Keratinocyte (primary cell): ENCODE results near the gene LRRC3C. TPM values are rescaled to one million over a fixed set of nuclear protein-coding genes. Genes with fewer than 3 reads are reported as not detected.

Source experiments
- DNase-seq: peaks from one replicate; pipeline ENCODE4 v3.0.0-alpha.2; 2011; ENCODE audit warnings: low read depth, missing footprints, low spot score
- FAIRE-seq: peaks from 2 replicates; lab custom pipeline; 2011; peaks lifted over from hg19 to GRCh38; lab: Jason Lieb, UNC
- H2AFZ ChIP-seq: 2 replicates; pipeline ENCODE4 v1.6.0; 2012; ENCODE audit warnings: low read length, control low read depth, inconsistent platforms; ENCODE audit not compliant: control insufficient read depth
- H3K27ac ChIP-seq: 2 replicates; pipeline ENCODE4 v1.5.1; 2011; ENCODE audit warnings: low read length; ENCODE audit not compliant: control insufficient read depth, insufficient read depth
- H3K27me3 ChIP-seq: 3 replicates; pipeline ENCODE4 v1.6.0; 2011; ENCODE audit warnings: low read length; ENCODE audit not compliant: control insufficient read depth, insufficient read depth; ENCODE audit errors: extremely low read depth
- H3K36me3 ChIP-seq, 2 experiments: 2 replicates in 1 of 2; 3 replicates in 1 of 2; pipeline ENCODE4 v1.5.1; 2011; ENCODE audit warnings: low read length in 2 of 2, mild to moderate bottlenecking in 1 of 2; ENCODE audit not compliant: control insufficient read depth in 2 of 2, insufficient read depth in 2 of 2; ENCODE audit errors: extremely low read depth in 1 of 2
- H3K4me1 ChIP-seq: 3 replicates; pipeline ENCODE4 v1.5.1; 2011; ENCODE audit warnings: low read length; ENCODE audit not compliant: control insufficient read depth, insufficient read depth; ENCODE audit errors: extremely low read depth
- H3K4me2 ChIP-seq: 3 replicates; pipeline ENCODE4 v1.6.0; 2011; ENCODE audit warnings: low read depth, low read length; ENCODE audit not compliant: control insufficient read depth, insufficient read depth; ENCODE audit errors: extremely low read depth
- H3K4me3 ChIP-seq, 3 experiments: fragments of 200-600 bp in 1 of 3; sonication (generic) in 1 of 3; 2 replicates in 2 of 3; 3 replicates in 1 of 3; pipeline ENCODE4 v1.5.1; 2011 to 2016; ENCODE audit warnings: low read length in 3 of 3, mild to moderate bottlenecking in 3 of 3, control low read depth in 2 of 3, inconsistent platforms in 1 of 3, low read depth in 1 of 3, mixed read lengths in 1 of 3, mixed run types in 1 of 3, moderate library complexity in 1 of 3; ENCODE audit not compliant: control insufficient read depth in 2 of 3, insufficient read depth in 2 of 3; ENCODE audit errors: extremely low read depth in 1 of 3
- H3K79me2 ChIP-seq: 2 replicates; pipeline ENCODE4 v1.6.0; 2012; ENCODE audit warnings: low read length; ENCODE audit not compliant: control insufficient read depth, insufficient read depth
- H3K9ac ChIP-seq: 3 replicates; pipeline ENCODE4 v1.6.0; 2011; ENCODE audit warnings: low read length; ENCODE audit not compliant: control insufficient read depth, insufficient read depth; ENCODE audit errors: extremely low read depth
- H3K9me1 ChIP-seq: 3 replicates; pipeline ENCODE4 v1.6.0; 2011; ENCODE audit warnings: low read length; ENCODE audit not compliant: control insufficient read depth, insufficient read depth; ENCODE audit errors: extremely low read depth
- H3K9me3 ChIP-seq: 2 replicates; pipeline ENCODE4 v1.5.1; 2012; ENCODE audit warnings: low read depth, low read length; ENCODE audit not compliant: control insufficient read depth
- H4K20me1 ChIP-seq: 3 replicates; pipeline ENCODE4 v1.6.0; 2011; ENCODE audit warnings: low read length; ENCODE audit not compliant: control insufficient read depth, insufficient read depth; ENCODE audit errors: extremely low read depth
- CTCF ChIP-seq, 3 experiments: IDR thresholded peaks in 1 of 3; conservative IDR thresholded peaks in 1 of 3; optimal IDR thresholded peaks in 1 of 3; 2 replicates in 2 of 3; 3 replicates in 1 of 3; pipeline versions ENCODE3 to v1.5.1; 2011; ENCODE audit warnings: low read length in 3 of 3, mild to moderate bottlenecking in 3 of 3, moderate library complexity in 2 of 3, control low read depth in 1 of 3, inconsistent platforms in 1 of 3; ENCODE audit not compliant: insufficient read depth in 2 of 3; ENCODE audit errors: extremely low read depth in 1 of 3
- EZH2 ChIP-seq: IDR thresholded peaks from one replicate; pipeline ENCODE4 v1.6.1; 2012; ENCODE audit warnings: inconsistent platforms, mild to moderate bottlenecking, low read length, moderate library complexity
- dilution Hi-C: fragments of 300-500 bp; cut with MboI; formaldehyde crosslinking; loops from one replicate; pipeline ENCODE4 v1.7.0; 2020; ENCODE audit warnings: low sequenced_read_pairs; ENCODE audit not compliant: extremely low pct_ligation_motif_present
- polyA plus RNA-seq, 5 experiments: library from polyadenylated mRNA; depleted of rRNA in 3 of 5; stranded (reverse) in 3 of 5; stranded (forward) in 1 of 5; unstranded in 1 of 5; fragments of >200 nt; gene quantifications; 1 replicate in 1 of 5; 2 replicates in 3 of 5; 3 replicates in 1 of 5; pipeline versions ENCODE4 v1.2.1 to v1.2.3, GENCODE V29; 2011 to 2012; ENCODE audit warnings: missing spikeins in 2 of 5, low read depth in 1 of 5, low replicate concordance in 1 of 5

Gene LRRC3C
- polyA plus RNA-seq, 1 donor (not counting 4 experiments of a cell fraction or from before 2014, with no cell fraction given), result not detected

GRCh38 chr17:39894681-39895376, 32.7 kb upstream of the LRRC3C start:
- no peaks in the 10 kb centered on the region for H3K4me1 ChIP-seq
- no peaks in the 10 kb centered on the region for H4K20me1 ChIP-seq
- no peaks in the 10 kb centered on the region for H3K27me3 ChIP-seq
- H3K4me3 ChIP-seq, result no peak overlapping the region
- dilution Hi-C loops, result no loop called here
- no peak overlapping the region for H3K9ac ChIP-seq
- H3K4me2 ChIP-seq, result no peak overlapping the region
- no peaks in the 10 kb centered on the region for H3K79me2 ChIP-seq
- no peak for DNase-seq
- no peak overlapping the region for H2AFZ ChIP-seq
- no peak for FAIRE-seq
- H3K9me3 ChIP-seq, result no peaks in the 10 kb centered on the region
- H3K9me1 ChIP-seq, result no peaks in the 10 kb centered on the region
- no peak overlapping the region for H3K27ac ChIP-seq
- TF ChIP-seq CTCF (optimal IDR thresholded peaks at IDR 0.05 in 1 of 3, IDR thresholded peaks at IDR 0.05 in 1 of 3, conservative IDR thresholded peaks at IDR 0.05 in 1 of 3; ENCODE audit: extremely low read depth in 1 of 3, insufficient read depth in 2 of 3, low read length in 3 of 3) (no peak), EZH2 (no peak)
- no peaks in the 10 kb centered on the region for H3K36me3 ChIP-seq

GRCh38 chr17:39898088-39898487, 29.4 kb upstream of the LRRC3C start:
- no peak for TF ChIP-seq CTCF (optimal IDR thresholded peaks at IDR 0.05 in 1 of 3, IDR thresholded peaks at IDR 0.05 in 1 of 3, conservative IDR thresholded peaks at IDR 0.05 in 1 of 3; ENCODE audit: extremely low read depth in 1 of 3, insufficient read depth in 2 of 3, low read length in 3 of 3)
- TF ChIP-seq EZH2, result no peak
- H3K4me2 ChIP-seq, result no peak overlapping the region
- no peaks in the 10 kb centered on the region for H3K79me2 ChIP-seq
- H3K9ac ChIP-seq, result no peak overlapping the region
- H3K27ac ChIP-seq, result no peak overlapping the region
- H3K27me3 ChIP-seq, result no peaks in the 10 kb centered on the region
- no peaks in the 10 kb centered on the region for H3K9me1 ChIP-seq
- no peak overlapping the region for H2AFZ ChIP-seq
- no peaks in the 10 kb centered on the region for H3K36me3 ChIP-seq
- H4K20me1 ChIP-seq, result no peaks in the 10 kb centered on the region
- dilution Hi-C loops, result no loop called here
- H3K4me1 ChIP-seq, result no peaks in the 10 kb centered on the region
- no peaks in the 10 kb centered on the region for H3K9me3 ChIP-seq
- DNase-seq, result no peak
- no peak for FAIRE-seq
- no peak overlapping the region for H3K4me3 ChIP-seq
